Right lobe of liver (tissue), 4 donors: Measurements from ENCODE around the gene LSP1.

Experiments
- CTCF ChIP-seq, 4 donors: fragments of 200-600 bp in 3 of 4; fragments of 450-650 bp in 1 of 4; IDR thresholded peaks; one replicate each; pipeline versions ENCODE4 v1.5.1 to v1.8.0; 2016 to 2022; ENCODE audit warnings: antibody characterized with exemption in 4 of 4, mild to moderate bottlenecking in 2 of 4
- POLR2A ChIP-seq: fragments of 450-650 bp; IDR thresholded peaks from one replicate; pipeline ENCODE4 v1.6.1; 2017; ENCODE audit warnings: antibody characterized with exemption, mild to moderate bottlenecking
- donor health status: DM: no; HTN: no; CAD: no.
- donor health status: DM: no; HTN: no; CAD: no.
- donor health status: DM: no; HTN: yes; CAD: no.

GRCh38 chr11:1835671-1836010 is 17.2 kb upstream of the LSP1 start:
- TF ChIP-seq CTCF (IDR thresholded peaks at IDR 0.05), result no peak
- no peak for TF ChIP-seq POLR2A
